GM23338 (cell line): ENCODE results near the gene GHDC.

Experiments used
- CTCF ChIP-seq, 2 experiments: fragments of 200-600 bp in 1 of 2; sonication (generic) in 1 of 2; conservative IDR thresholded peaks; 2 replicates each; pipeline versions ENCODE4 v1.5.1 to v1.6.1; 2016 to 2017; ENCODE audit warnings: antibody characterized with exemption in 2 of 2, low read depth in 2 of 2, mild to moderate bottlenecking in 2 of 2, moderate library complexity in 1 of 2
- EZH2 ChIP-seq: fragments of 200-600 bp; sonication (generic); IDR thresholded peaks from one replicate; pipeline ENCODE4 v1.8.0; 2017; ENCODE audit warnings: antibody characterized with exemption, mild to moderate bottlenecking, low read depth; ENCODE audit not compliant: unreplicated experiment
- EZH2phosphoT487 ChIP-seq: fragments of 200-600 bp; sonication (generic); IDR thresholded peaks from one replicate; pipeline ENCODE4 v1.8.1; 2018; ENCODE audit warnings: antibody characterized with exemption; ENCODE audit not compliant: unreplicated experiment
- POLR2AphosphoS5 ChIP-seq: IDR thresholded peaks from 2 replicates; pipeline ENCODE4 v1.6.1; 2016; ENCODE audit warnings: antibody characterized with exemption, low read depth
- REST ChIP-seq: IDR thresholded peaks from one replicate; pipeline ENCODE4 v1.6.1; 2018; ENCODE audit warnings: antibody characterized with exemption; ENCODE audit not compliant: unreplicated experiment

GRCh38 chr17:42178817-42179216, 15.5 kb downstream of the GHDC start:
- TF ChIP-seq REST (no peak), CTCF (conservative IDR thresholded peaks at IDR 0.05; ENCODE audit: low read depth in 2 of 2) (no peak), EZH2 (no peak), EZH2phosphoT487 (no peak), POLR2AphosphoS5 (no peak)
